Measurements from ENCODE around the gene PLEKHO2.
A peak's percentile ranks its signal among the peaks of the same experiment; 100 is the strongest.
"Not testable (repeated sequence)": the region's sequence is repeated elsewhere in the genome, so short reads cannot be mapped to it uniquely, and the experiment has no call there.

The PLEKHO2 gene

DNA sequence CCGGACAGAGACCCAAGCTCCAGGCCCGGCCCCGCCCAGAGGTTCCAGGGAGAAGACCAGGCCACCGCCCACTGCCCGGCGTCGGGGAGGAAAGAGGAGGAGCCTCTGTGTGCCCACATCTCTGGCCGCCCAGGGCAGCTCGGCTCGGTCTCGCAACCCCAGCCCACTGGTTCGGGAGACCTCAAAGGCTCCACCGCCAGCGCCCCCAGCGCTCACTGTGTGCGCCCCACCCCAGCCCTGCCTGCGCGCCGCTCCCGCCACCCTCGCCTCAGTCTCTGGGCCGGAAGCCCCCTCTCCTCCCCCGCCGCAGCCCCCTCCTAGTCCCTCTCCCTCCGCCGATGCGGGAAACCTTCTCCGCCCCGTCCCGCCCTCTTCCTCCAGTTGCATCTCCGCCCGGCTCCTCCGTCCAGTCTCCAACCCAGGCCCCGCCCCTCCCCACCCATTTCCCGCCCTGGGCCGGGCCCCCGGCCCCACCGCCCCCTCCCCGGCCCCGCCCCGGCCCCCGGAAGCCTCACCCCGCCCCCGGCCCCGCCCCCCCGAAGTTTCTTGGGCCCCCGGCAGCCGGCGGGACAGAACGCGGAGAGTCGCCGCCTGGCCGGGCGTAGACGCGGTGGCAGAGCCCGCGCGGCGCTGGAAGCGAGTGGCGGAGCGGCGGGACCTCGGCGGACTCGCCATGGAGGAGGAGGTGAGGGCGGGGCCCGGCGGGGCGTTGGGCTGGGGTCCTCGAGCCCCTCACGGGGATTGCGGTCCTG lies at the start of gene PLEKHO2:
TSS of gene PLEKHO2 (plus strand) at position 572 of the 752 bp plus-strand sequence. CDS start at position 674, 102 bp downstream.
- DNase-seq (ENCODE audit: low read depth) = peak; percentile 95
- peak within 1 kb of the TSS; percentile 93 for H3K4me3 ChIP-seq (ENCODE audit: low read depth, low read length)
- peak; percentile 29 for TF ChIP-seq CTCF (IDR thresholded peaks at IDR 0.05; ENCODE audit: insufficient read depth, low read depth, low read length, missing control alignments)

- no peak overlapping the region for H3K4me3 ChIP-seq (ENCODE audit: low read depth, low read length)
- no peak for DNase-seq (ENCODE audit: low read depth)
- no peak for TF ChIP-seq CTCF (IDR thresholded peaks at IDR 0.05; ENCODE audit: insufficient read depth, low read depth, low read length, missing control alignments)
Observed at GRCh38 chr15:64792282-64792681, 49.4 kb upstream of the PLEKHO2 start.

GRCh38 chr15:64795299-64795698 lies 46.4 kb upstream of the PLEKHO2 start:
- H3K4me3 ChIP-seq (ENCODE audit: low read depth, low read length); DNase-seq (ENCODE audit: low read depth): not testable (repeated sequence)

- H3K4me3 ChIP-seq (ENCODE audit: low read depth, low read length); DNase-seq (ENCODE audit: low read depth): not testable (repeated sequence)
Observed at GRCh38 chr15:64795921-64796320, 45.8 kb upstream of the PLEKHO2 start.

DNA sequence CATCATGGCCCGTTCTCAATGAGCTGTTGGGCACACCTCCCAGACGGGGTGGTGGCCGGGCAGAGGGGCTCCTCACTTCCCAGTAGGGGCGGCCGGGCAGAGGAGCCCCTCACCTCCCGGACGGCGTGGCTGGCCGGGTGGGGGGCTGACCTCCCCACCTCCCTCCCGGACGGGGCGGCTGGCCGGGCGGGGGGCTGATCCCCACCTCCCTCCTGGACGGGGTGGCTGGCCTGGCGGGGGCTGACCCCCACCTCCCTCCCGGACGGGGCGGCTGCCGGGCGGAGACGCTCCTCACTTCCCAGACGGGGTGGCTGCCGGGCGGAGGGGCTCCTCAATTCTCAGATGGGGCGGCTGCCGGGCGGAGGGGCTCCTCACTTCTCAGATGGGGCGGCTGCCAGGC lies 42.8 kb upstream of the PLEKHO2 start:
- H3K4me3 ChIP-seq (ENCODE audit: low read depth, low read length); DNase-seq (ENCODE audit: low read depth): not testable (repeated sequence)

- H3K4me3 ChIP-seq (ENCODE audit: low read depth, low read length) = no peak overlapping the region
- no peak for TF ChIP-seq CTCF (IDR thresholded peaks at IDR 0.05; ENCODE audit: insufficient read depth, low read depth, low read length, missing control alignments)
Observed at GRCh38 chr15:64800476-64800875, 41.2 kb upstream of the PLEKHO2 start.

GRCh38 chr15:64803526-64803925 lies 38.2 kb upstream of the PLEKHO2 start:
- TF ChIP-seq CTCF (IDR thresholded peaks at IDR 0.05; ENCODE audit: insufficient read depth, low read depth, low read length, missing control alignments) = no peak
- no peak overlapping the region for H3K4me3 ChIP-seq (ENCODE audit: low read depth, low read length)
- DNase-seq (ENCODE audit: low read depth) = no peak

More at GRCh38 chr15:64800476-64800875, 41.2 kb upstream of the PLEKHO2 start:
- DNase-seq (ENCODE audit: low read depth) = no peak

DNA sequence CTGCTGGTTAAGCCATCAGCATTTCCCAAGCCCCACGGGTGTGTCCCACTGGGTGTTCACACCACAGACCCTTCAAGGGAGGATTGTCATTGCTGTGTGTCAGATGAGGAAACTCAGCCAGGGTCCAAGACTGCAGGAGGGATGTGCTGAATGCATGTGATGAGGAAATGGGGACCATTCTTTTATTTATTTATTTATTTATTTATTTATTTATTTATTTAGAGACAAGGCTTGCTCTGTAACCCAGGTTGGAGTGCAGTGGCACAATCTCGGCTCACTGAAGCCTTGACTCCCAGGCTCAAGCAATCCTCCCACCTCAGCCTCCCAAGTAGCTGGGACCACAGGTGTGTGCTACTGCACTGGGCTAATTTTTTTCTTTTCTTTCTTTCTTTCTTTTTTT lies 37.1 kb upstream of the PLEKHO2 start:
- no peak for DNase-seq (ENCODE audit: low read depth)
- H3K4me3 ChIP-seq (ENCODE audit: low read depth, low read length) = no peak overlapping the region
- no peak for TF ChIP-seq CTCF (IDR thresholded peaks at IDR 0.05; ENCODE audit: insufficient read depth, low read depth, low read length, missing control alignments)

Measured in GM12865 (cell line).